Uterus (tissue), 4 donors: ENCODE data around the gene ANKRD55. TPM values are rescaled to one million over a fixed set of nuclear protein-coding genes. Genes with fewer than 3 reads are reported as not detected.

ENCODE experiments used
- DNase-seq, 2 donors: peaks; one replicate each; pipeline ENCODE4 v3.0.0-alpha.2; 2019 to 2020
- H3K27ac ChIP-seq, 2 donors: fragments of 200-600 bp; sonication (generic); 1 replicate in 1 of 2; 2 replicates in 1 of 2; pipeline ENCODE4 v1.5.1; 2016 to 2018
- H3K27me3 ChIP-seq, 2 donors: fragments of 200-600 bp; sonication (generic); one replicate each; pipeline ENCODE4 v1.5.1; 2018 to 2019; ENCODE audit warnings: control low read depth in 1 of 2
- H3K36me3 ChIP-seq, 2 donors: fragments of 200-600 bp; sonication (generic); one replicate each; pipeline ENCODE4 v1.5.1; 2019; ENCODE audit warnings: control low read depth in 1 of 2
- H3K4me1 ChIP-seq, 2 donors: fragments of 200-600 bp; sonication (generic); one replicate each; pipeline ENCODE4 v1.5.1; 2018 to 2019; ENCODE audit warnings: control low read depth in 1 of 2
- H3K4me3 ChIP-seq, 2 donors: fragments of 200-600 bp; sonication (generic); 1 replicate in 1 of 2; 2 replicates in 1 of 2; pipeline ENCODE4 v1.5.1; 2018 to 2019; ENCODE audit warnings: mild to moderate bottlenecking in 1 of 2
- H3K9me3 ChIP-seq, 2 donors: fragments of 200-600 bp; sonication (generic); one replicate each; pipeline ENCODE4 v1.5.1; 2019; ENCODE audit warnings: control low read depth in 1 of 2
- POLR2A ChIP-seq, 2 donors: fragments of 450-650 bp; IDR thresholded peaks; one replicate each; pipeline ENCODE4 v1.6.1; 2016; ENCODE audit warnings: antibody characterized with exemption in 2 of 2, mild to moderate bottlenecking in 1 of 2, moderate library complexity in 1 of 2
- intact Hi-C: fragments of 100-400 bp; cut with DNase I; formaldehyde crosslinking; loops from one replicate; pipeline ENCODE4 v1.15.1; 2023; ENCODE audit warnings: low total_unique reads
- total RNA-seq, 4 donors: library from RNA; depleted of rRNA in 3 of 4; stranded (reverse); fragments of >200 nt in 3 of 4; gene quantifications; one replicate each; pipeline versions ENCODE4 v1.1.0 to v1.2.4, GENCODE V29; 2014 to 2023
- TF ChIP-seq, protein P1 (sequence below), 4 experiments: fragments of 200-600 bp in 2 of 4; fragments of 450-650 bp in 2 of 4; sonication (generic) in 2 of 4; IDR thresholded peaks; one replicate each; pipeline ENCODE4 v1.5.1; 2016 to 2019; ENCODE audit warnings: antibody characterized with exemption in 4 of 4, mild to moderate bottlenecking in 2 of 4, moderate library complexity in 1 of 4
- donor health status: DM: yes; HTN: yes; CAD: no.

Gene ANKRD55
- total RNA-seq, 4 donors from 2014 or later, result 0.55 TPM; not detected in 3

DNA sequence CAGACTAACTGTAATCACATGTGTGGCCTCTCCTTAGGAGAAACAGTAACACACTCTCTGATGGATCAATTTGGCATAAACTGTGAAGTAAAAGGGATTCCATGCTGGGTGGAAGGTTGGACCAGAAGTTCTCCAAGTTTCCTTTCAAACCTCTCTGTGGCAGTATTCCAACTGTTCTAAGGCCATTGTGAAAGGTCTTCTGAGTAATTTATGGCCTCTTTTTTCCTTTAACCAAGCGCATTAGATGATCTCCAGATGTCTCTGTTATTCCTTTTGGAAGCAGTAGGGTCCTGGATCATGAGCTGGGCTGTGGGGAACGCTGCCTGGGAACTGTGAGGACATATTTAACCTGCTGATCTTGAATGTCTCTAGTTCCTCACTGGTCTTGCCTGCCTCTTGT, 157.8 kb downstream of the ANKRD55 start:
- peak; percentile 75 to 78 for DNase-seq
- H3K27me3 ChIP-seq, result no peaks in the 10 kb centered on the region
- no peaks in the 10 kb centered on the region for H3K9me3 ChIP-seq
- TF ChIP-seq POLR2A (IDR thresholded peaks at IDR 0.05), result no peak
- TF ChIP-seq, protein P1, sequence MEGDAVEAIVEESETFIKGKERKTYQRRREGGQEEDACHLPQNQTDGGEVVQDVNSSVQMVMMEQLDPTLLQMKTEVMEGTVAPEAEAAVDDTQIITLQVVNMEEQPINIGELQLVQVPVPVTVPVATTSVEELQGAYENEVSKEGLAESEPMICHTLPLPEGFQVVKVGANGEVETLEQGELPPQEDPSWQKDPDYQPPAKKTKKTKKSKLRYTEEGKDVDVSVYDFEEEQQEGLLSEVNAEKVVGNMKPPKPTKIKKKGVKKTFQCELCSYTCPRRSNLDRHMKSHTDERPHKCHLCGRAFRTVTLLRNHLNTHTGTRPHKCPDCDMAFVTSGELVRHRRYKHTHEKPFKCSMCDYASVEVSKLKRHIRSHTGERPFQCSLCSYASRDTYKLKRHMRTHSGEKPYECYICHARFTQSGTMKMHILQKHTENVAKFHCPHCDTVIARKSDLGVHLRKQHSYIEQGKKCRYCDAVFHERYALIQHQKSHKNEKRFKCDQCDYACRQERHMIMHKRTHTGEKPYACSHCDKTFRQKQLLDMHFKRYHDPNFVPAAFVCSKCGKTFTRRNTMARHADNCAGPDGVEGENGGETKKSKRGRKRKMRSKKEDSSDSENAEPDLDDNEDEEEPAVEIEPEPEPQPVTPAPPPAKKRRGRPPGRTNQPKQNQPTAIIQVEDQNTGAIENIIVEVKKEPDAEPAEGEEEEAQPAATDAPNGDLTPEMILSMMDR (IDR thresholded peaks at IDR 0.05), result peak in 1 of 4 experiments; percentile 17
- no peak overlapping the region for H3K4me3 ChIP-seq
- peak overlapping the region; percentile 70 to 74 for H3K27ac ChIP-seq
- peaks cover 0 to 5% of the 10 kb centered on the region in 2 donors for H3K4me1 ChIP-seq
- H3K36me3 ChIP-seq, result no peaks in the 10 kb centered on the region
- intact Hi-C loops, result no loop called here

DNA sequence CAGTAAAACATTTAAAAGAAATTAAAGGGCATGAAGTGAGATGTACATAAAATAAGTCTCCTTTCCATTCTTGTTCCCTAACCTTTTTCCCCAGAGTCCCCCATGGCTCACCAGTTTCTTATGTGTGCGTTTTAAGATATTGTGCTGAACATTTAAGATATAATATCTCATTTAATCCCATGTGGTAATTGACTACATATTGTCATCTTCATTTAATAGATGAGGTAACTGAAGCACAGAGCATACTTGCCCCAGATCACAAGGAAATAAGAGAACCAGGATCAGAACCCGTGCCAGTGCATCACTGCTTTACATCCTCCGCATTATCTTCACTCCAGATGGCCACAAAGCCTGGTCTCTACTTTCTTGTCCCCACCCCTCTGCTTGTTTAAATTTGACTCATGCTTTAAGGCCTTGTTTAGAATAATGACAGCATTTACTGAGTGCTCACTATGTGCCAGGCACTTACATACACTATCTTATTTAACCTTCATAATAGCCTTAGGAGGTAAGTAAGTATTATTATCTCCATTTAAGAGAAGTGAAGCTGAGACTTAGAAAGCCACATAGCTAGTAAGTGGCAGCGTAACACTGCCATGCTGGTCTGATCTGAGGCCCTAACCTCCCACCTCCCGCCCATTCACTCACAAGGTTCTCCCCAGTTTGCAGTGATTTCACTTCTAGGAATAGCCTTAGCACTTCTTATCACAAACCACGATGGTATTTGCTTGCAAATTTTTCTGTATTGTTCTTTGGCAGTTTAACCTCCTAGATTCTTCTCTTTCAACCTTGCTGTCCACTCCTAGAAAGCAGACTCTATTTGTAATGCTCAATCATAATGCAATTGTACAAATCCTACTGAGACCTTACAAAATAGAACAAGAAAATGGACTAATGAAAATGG, 160.0 kb downstream of the ANKRD55 start:
- H3K4me1 ChIP-seq, result peaks cover 0 to 5% of the 10 kb centered on the region in 2 donors
- no peaks in the 10 kb centered on the region for H3K36me3 ChIP-seq
- no peaks in the 10 kb centered on the region for H3K27me3 ChIP-seq
- H3K9me3 ChIP-seq, result no peaks in the 10 kb centered on the region
- H3K4me3 ChIP-seq, result no peak overlapping the region
- no peak for DNase-seq
- H3K27ac ChIP-seq, result no peak overlapping the region
- intact Hi-C loops, result no loop called here
- TF ChIP-seq, protein P1 (IDR thresholded peaks at IDR 0.05), result no peak
- no peak for TF ChIP-seq POLR2A (IDR thresholded peaks at IDR 0.05)

DNA sequence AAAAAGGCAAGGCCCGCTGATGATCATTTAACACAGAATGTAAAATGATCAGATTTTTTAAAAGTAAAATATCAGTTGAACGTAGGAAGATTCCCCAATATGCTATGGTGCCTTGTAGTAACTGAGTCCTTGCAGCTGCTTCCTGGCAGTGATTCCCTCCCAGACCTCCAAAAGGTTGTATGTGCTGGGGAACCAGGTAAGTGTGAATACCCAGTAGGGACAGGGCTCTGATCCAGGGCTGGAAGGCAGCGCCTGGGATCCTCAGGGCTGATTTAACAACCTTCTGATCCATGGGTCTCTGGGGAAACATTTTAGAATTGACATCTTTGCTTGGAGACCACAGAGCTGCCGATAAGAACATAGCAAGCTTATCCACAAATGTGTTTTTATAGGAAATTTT, 161.7 kb downstream of the ANKRD55 start:
- DNase-seq, result no peak

DNA sequence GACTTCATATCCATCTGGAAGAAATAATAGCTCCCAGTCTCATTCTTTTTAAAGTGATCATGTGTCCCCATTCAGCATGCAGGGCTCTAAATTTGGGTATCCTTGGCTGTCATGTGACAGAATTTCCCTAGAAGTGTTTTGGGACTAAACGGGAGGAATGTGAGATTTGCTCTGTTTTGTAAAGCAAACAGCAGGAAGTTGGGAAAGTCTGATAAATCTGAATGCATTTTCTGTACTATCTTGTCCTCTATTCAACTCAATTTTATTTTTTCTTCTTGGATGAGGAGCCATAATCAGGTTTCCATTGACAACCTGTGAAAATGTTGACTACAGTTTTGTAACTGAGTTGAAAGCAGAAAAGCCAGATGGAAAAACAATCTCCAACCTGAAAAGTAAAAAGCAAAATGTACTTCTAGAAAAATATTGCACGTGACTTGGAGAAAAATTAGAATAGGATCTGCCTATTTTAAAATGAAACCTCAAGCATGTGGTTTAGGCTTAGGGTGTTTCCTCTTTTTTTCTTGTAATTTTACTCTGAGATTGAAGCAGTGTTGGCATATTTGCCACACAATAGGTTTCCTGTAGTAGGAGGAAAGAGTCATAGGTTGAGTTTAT, 162.2 kb downstream of the ANKRD55 start:
- no peak for DNase-seq
- H3K4me1 ChIP-seq, result peaks cover 0 to 5% of the 10 kb centered on the region in 2 donors
- no peak for TF ChIP-seq POLR2A (IDR thresholded peaks at IDR 0.05)
- TF ChIP-seq, protein P1 (IDR thresholded peaks at IDR 0.05), result no peak
- no peaks in the 10 kb centered on the region for H3K27me3 ChIP-seq
- H3K36me3 ChIP-seq, result no peaks in the 10 kb centered on the region
- peak overlapping the region; percentile 49 to 70 for H3K27ac ChIP-seq
- intact Hi-C loops, result no loop called here
- H3K9me3 ChIP-seq, result no peaks in the 10 kb centered on the region
- H3K4me3 ChIP-seq, result no peak overlapping the region

More for the DNA sequence above, 161.7 kb downstream of the ANKRD55 start:
- H3K4me1 ChIP-seq, result peaks cover 0 to 5% of the 10 kb centered on the region in 2 donors
- H3K4me3 ChIP-seq, result no peak overlapping the region
- H3K9me3 ChIP-seq, result no peaks in the 10 kb centered on the region
- TF ChIP-seq, protein P1 (IDR thresholded peaks at IDR 0.05), result no peak
- no peak for TF ChIP-seq POLR2A (IDR thresholded peaks at IDR 0.05)
- no peaks in the 10 kb centered on the region for H3K27me3 ChIP-seq
- intact Hi-C loops, result no loop called here
- H3K36me3 ChIP-seq, result no peaks in the 10 kb centered on the region
- peak overlapping the region; percentile 49 to 70 for H3K27ac ChIP-seq
